ENCODE measurements around the gene ZBTB17. TPM values are rescaled to one million over a fixed set of nuclear protein-coding genes. Genes with fewer than 3 reads are reported as not detected.

ZBTB17 gene
- total and polyA plus RNA-seq, 2 of the 8 experiments (the other 6 are each of a cell fraction or from before 2014, with no cell fraction given) = 24.7 to 36.2 TPM

DNA sequence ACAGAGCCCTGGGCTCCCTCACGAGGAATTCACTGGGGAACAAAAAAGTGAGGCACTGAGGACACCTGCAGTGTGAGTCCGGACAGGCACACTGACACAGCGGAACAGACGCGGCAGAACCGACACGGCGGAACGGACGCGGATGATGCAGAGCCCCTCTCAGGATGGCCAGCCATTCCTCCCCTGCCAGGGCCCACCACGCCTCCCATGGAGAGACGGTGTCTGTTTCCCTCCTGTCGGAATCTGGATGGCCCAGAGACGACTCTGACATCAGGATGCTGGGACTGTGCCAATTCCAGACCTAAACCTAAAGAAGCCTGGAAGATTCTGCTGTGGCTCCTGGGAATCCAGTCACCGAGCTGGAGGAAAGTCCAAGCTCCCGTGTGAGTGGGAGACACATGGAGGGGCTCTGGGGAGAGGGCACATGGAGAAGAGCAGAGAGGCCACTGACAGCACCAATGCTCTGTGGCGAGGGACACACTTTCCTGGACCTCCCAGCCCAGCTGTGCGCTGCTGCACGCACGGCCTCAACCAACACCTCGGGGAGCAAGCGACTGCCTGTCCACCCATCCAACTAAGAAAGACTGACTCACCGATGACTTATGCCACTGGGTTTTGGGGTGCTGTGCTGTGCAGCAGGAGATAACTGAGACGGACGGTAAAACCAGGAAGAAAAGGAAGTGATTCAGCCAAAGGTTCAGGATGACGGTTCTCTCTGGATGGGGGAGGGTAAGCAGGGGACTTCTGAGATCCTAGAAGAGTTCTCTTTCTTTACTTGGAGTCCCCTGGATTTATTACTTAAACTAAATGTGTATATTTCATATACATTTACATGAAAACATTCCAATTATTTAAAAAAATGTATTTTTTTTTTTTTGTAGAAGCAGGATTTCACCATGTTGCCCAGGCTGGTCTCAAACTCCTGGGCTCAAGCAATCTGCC lies 23.3 kb downstream of the ZBTB17 start:
- CTCF ChIA-PET (ENCODE audit: partially characterized antibody) = interaction anchor here (0.6 to 4.8 kb wide), 15 partner anchors 7 to 214 kb away, joined by 3 to 34 read pairs (median 3); no protein-coding TSS in a partner anchor
- Histone ChIP-seq H3K14ac (ENCODE audit: insufficient read length) (no peak overlapping the region), H2BK20ac (ENCODE audit: low read length) (no peak overlapping the region), H4K8ac (ENCODE audit: extremely low read depth, insufficient read depth, low read length) (no peak overlapping the region), H3K4me3 (ENCODE audit: extremely low read depth in 1 of 4, insufficient read depth in 2 of 4, low read depth in 3 of 4, low read length in 4 of 4) (no peak overlapping the region), H3K4me1 (replicated peaks in 1 of 4; ENCODE audit: control insufficient read depth in 3 of 4, insufficient read depth in 4 of 4, low read length in 3 of 4) (peaks cover 10 to 31% (median 21%) of the 10 kb centered on the region in 4 experiments), H3K79me1 (ENCODE audit: low read depth, low read length) (peaks cover 5% of the 10 kb centered on the region; the same call in 1 of the 2 replicates), H3K36me3 (ENCODE audit: control insufficient read depth in 2 of 4, insufficient read depth in 4 of 4, low read length in 3 of 4) (no peaks in the 10 kb centered on the region), H3K4me2 (ENCODE audit: insufficient read depth in 1 of 2, low read depth in 2 of 2, low read length in 2 of 2) (no peak overlapping the region), H3K27me3 (replicated peaks in 1 of 4; ENCODE audit: control insufficient read depth in 3 of 4, extremely low read depth in 1 of 4, insufficient read depth in 3 of 4, low read length in 3 of 4) (no peaks in the 10 kb centered on the region), H2BK12ac (ENCODE audit: low read depth, low read length) (no peak overlapping the region), H4K5ac (ENCODE audit: insufficient read length, low read depth, low read length) (no peak overlapping the region), H3K9ac (replicated peaks in 1 of 4; ENCODE audit: extremely low read depth in 1 of 4, low read depth in 3 of 4, low read length in 3 of 4) (no peak overlapping the region), H2BK15ac (ENCODE audit: low read length) (no peak overlapping the region), H3K9me3 (ENCODE audit: insufficient read depth in 2 of 2, low read depth in 1 of 2, low read length in 1 of 2) (no peaks in the 10 kb centered on the region), H3K18ac (ENCODE audit: extremely low read depth, low read length) (no peak overlapping the region), H2BK120ac (replicated peaks; ENCODE audit: low read depth, low read length) (no peak overlapping the region), H2AK5ac (ENCODE audit: low read depth, low read length) (no peak overlapping the region), H4K91ac (replicated peaks; ENCODE audit: insufficient read length, low read length) (no peak overlapping the region), H2AFZ (ENCODE audit: low read length) (no peak overlapping the region), H3K79me2 (ENCODE audit: control insufficient read depth in 1 of 2, insufficient read depth in 2 of 2, low read length in 2 of 2) (no peaks in the 10 kb centered on the region), H3K4ac (replicated peaks; ENCODE audit: insufficient read length, low read depth, low read length) (no peak overlapping the region), H3K23me2 (ENCODE audit: low read depth, low read length) (no peaks in the 10 kb centered on the region), H4K20me1 (replicated peaks in 1 of 2; ENCODE audit: control insufficient read depth in 1 of 2, insufficient read depth in 2 of 2, low read length in 2 of 2) (peaks cover 0 to 12% of the 10 kb centered on the region in 2 experiments), H3K56ac (replicated peaks; ENCODE audit: insufficient read length, low read depth, low read length) (no peak overlapping the region), H2BK5ac (ENCODE audit: low read depth, low read length) (no peak overlapping the region; the same call in 1 of the 2 replicates), H3K23ac (ENCODE audit: insufficient read length) (no peak overlapping the region), H3K27ac (ENCODE audit: low read depth, low read length) (no peak overlapping the region)
- WGBS, 2 experiments (ENCODE audit: extremely low coverage in 1 of 2, insufficient coverage in 1 of 2, insufficient read length in 1 of 2, insufficient replicate concordance in 2 of 2, low coverage in 1 of 2, low lambda C conversion rate in 2 of 2, missing lambda C conversion rate in 1 of 2) = 87% methylated on average over 21 of the region's 27 CpGs; no CpG with 5 or more reads in 1 of the 2 experiments
- POLR2A ChIA-PET (ENCODE audit: partially characterized antibody) = interaction anchor here (0.8 to 1.5 kb wide), 4 partner anchors 16 to 197 kb away, joined by 3 to 4 read pairs (median 3); partner anchors contain the start of gene ZBTB17
- TF ChIP-seq MAX (IDR thresholded peaks at IDR 0.05) = no peak
- no peak for TF ChIP-seq TAF1 (IDR thresholded peaks at IDR 0.05; ENCODE audit: low read depth, low read length)
- TF ChIP-seq POU5F1 (IDR thresholded peaks at IDR 0.05; ENCODE audit: low read depth, low read length) = no peak
- no peak for TF ChIP-seq HDAC2 (IDR thresholded peaks at IDR 0.05; ENCODE audit: borderline replicate concordance in 1 of 2, low read depth in 2 of 2, low read length in 2 of 2)
- no peak for TF ChIP-seq SUZ12 (IDR thresholded peaks at IDR 0.05; ENCODE audit: low read length)
- no peak for DNase-seq (ENCODE audit: low read depth in 1 of 2, low spot score in 2 of 2)
- no peak for FAIRE-seq

Data from H1 (cell line).